GM12878 (cell line): ENCODE data around the gene KITLG. TPM values are rescaled to one million over a fixed set of nuclear protein-coding genes. Genes with fewer than 3 reads are reported as not detected.

Experiments used
- ATAC-seq: fragments of 200-7000 bp; cut with Tn5 transposase; 3 replicates; pipeline ENCODE4 v1.9.1; 2020; ENCODE audit warnings: mild to moderate bottlenecking, moderate library complexity
- BruUV-seq: library from RNA; stranded (reverse); fragments of 400-500 nt; replicated peaks from 2 replicates; lab custom pipeline; 2021; lab: Mats Ljungman, UMichigan
- CTCF ChIA-PET: fragments of 300-600 bp; sonication (Branson Sonifier 250); formaldehyde crosslinking; extraction: SDS; loops from one replicate; lab custom pipeline; 2021; ENCODE audit warnings: inconsistent platforms; lab: Yijun Ruan, JAX
- POLR2A ChIA-PET: fragments of 350-600 bp; formaldehyde crosslinking; extraction: SDS; loops from one replicate; lab custom pipeline; 2021; ENCODE audit warnings: inconsistent platforms; lab: Charles Lee
- RAD21 ChIA-PET: fragments of 300-600 bp; sonication (Branson Sonifier 250); formaldehyde crosslinking; loops from one replicate; lab custom pipeline; 2023; ENCODE audit warnings: antibody characterized with exemption; ENCODE audit not compliant: unreplicated experiment; lab: Charles Lee
- SMC1A ChIA-PET: fragments of 300-600 bp; sonication (Branson Sonifier 250); formaldehyde crosslinking; loops from one replicate; lab custom pipeline; 2023; ENCODE audit not compliant: unreplicated experiment, uncharacterized antibody; lab: Charles Lee
- DNase-seq: peaks from one replicate; pipeline ENCODE4 v3.0.0-alpha.2; 2011; ENCODE audit warnings: low read depth, low spot score
- FAIRE-seq: peaks from 3 replicates; lab custom pipeline; 2011; peaks lifted over from hg19 to GRCh38; lab: Jason Lieb, UNC
- H2AFZ ChIP-seq: 2 replicates; pipeline ENCODE4 v1.6.0; 2011; ENCODE audit warnings: low read depth, low read length, control low read depth; ENCODE audit not compliant: control insufficient read depth
- H3K27ac ChIP-seq: 2 replicates; pipeline ENCODE4 v1.5.1; 2011; ENCODE audit warnings: control low read depth; ENCODE audit not compliant: control insufficient read depth, insufficient read depth
- H3K27me3 ChIP-seq, 2 experiments: replicated peaks in 1 of 2; 2 replicates each; pipeline versions ENCODE4 v1.6.0 to v1.6.1; 2011; ENCODE audit warnings: low read length in 1 of 2; ENCODE audit not compliant: control insufficient read depth in 2 of 2, insufficient read depth in 2 of 2
- H3K36me3 ChIP-seq, 2 experiments: 2 replicates each; pipeline ENCODE4 v1.5.1; 2011; ENCODE audit warnings: low read length in 1 of 2; ENCODE audit not compliant: control insufficient read depth in 2 of 2, insufficient read depth in 2 of 2
- H3K4me1 ChIP-seq: 2 replicates; pipeline ENCODE4 v1.6.1; 2011; ENCODE audit warnings: mild to moderate bottlenecking, low read length, moderate library complexity, mixed read lengths; ENCODE audit not compliant: control insufficient read depth, insufficient read depth
- H3K4me2 ChIP-seq: 2 replicates; pipeline ENCODE4 v1.6.0; 2011; ENCODE audit warnings: control low read depth; ENCODE audit not compliant: control insufficient read depth, insufficient read depth
- H3K4me3 ChIP-seq: fragments of 200-600 bp; sonication (generic); 2 replicates; pipeline ENCODE4 v1.5.1; 2016
- H3K79me2 ChIP-seq: 2 replicates; pipeline ENCODE4 v1.6.0; 2011; ENCODE audit warnings: low read length; ENCODE audit not compliant: control insufficient read depth, insufficient read depth
- H3K9ac ChIP-seq: 2 replicates; pipeline ENCODE4 v1.8.0; 2011; ENCODE audit warnings: low read length, control low read depth, mixed read lengths; ENCODE audit not compliant: control insufficient read depth, insufficient read depth
- H3K9me3 ChIP-seq: replicated peaks from 3 replicates; pipeline ENCODE4 v1.5.1; 2011; ENCODE audit warnings: mild to moderate bottlenecking, low read length; ENCODE audit not compliant: control insufficient read depth, insufficient read depth
- H4K20me1 ChIP-seq: 2 replicates; pipeline ENCODE4 v1.6.0; 2011; ENCODE audit not compliant: control insufficient read depth, insufficient read depth
- BCL11A ChIP-seq: IDR thresholded peaks from 2 replicates; pipeline ENCODE4 v1.6.1; 2011; ENCODE audit warnings: low read depth, low read length
- CEBPB ChIP-seq, 2 experiments: fragments of 150-350 bp in 1 of 2; IDR thresholded peaks; 2 replicates each; pipeline ENCODE4 v1.6.1; 2012 to 2014; ENCODE audit warnings: low read depth in 2 of 2, low read length in 2 of 2, borderline replicate concordance in 1 of 2, inconsistent platforms in 1 of 2
- IRF3 ChIP-seq: fragments of 450-650 bp; IDR thresholded peaks from 2 replicates; pipeline ENCODE4 v1.6.1; 2014; ENCODE audit warnings: mild to moderate bottlenecking
- NR2F1 ChIP-seq: fragments of 450-650 bp; conservative IDR thresholded peaks from 2 replicates; pipeline ENCODE4 v1.6.1; 2017; ENCODE audit warnings: mild to moderate bottlenecking
- RFX5 ChIP-seq: IDR thresholded peaks from 2 replicates; pipeline ENCODE4 v1.6.1; 2011; ENCODE audit warnings: low read depth, low read length, improper control_type of control experiment
- WGBS: methylation state at CpG from one replicate; pipeline ENCODE4 v1.1.6; 2016; ENCODE audit warnings: low lambda C conversion rate; ENCODE audit not compliant: insufficient replicate concordance, insufficient coverage; ENCODE audit errors: missing lambda C conversion rate; 5-methylcytosine and 5-hydroxymethylcytosine counted together
- in situ Hi-C: fragments of 300-500 bp; cut with MboI; formaldehyde crosslinking; loops from 9 replicates; pipeline ENCODE4 v1.14.3; 2018; ENCODE audit warnings: mixed read lengths
- intact Hi-C: fragments of 100-400 bp; cut with micrococcal nuclease; formaldehyde crosslinking; loops from one replicate; pipeline ENCODE4 v1.14.2; 2022; ENCODE audit not compliant: unreplicated experiment
- polyA plus RNA-seq, 11 experiments: library from polyadenylated mRNA; depleted of rRNA in 4 of 11; unstranded in 6 of 11; stranded (reverse) in 5 of 11; fragments of >200 nt; fragmentation: Nextera tagmentation in 4 of 11; fragmentation: Illumina TruSeq in 1 of 11; extraction: Ambion mirVana in 4 of 11; extraction: Trizol in 1 of 11; gene quantifications; 1 replicate in 1 of 11; 2 replicates in 10 of 11; pipeline versions ENCODE4 v1.2.1 to v1.2.3, GENCODE V29; 2011 to 2016; ENCODE audit warnings: inconsistent platforms in 2 of 11, missing spikeins in 2 of 11, low read depth in 1 of 11
- total RNA-seq, 4 experiments: library from RNA; depleted of rRNA in 3 of 4; stranded (reverse); fragments of >200 nt in 3 of 4; fragmentation: Illumina TruSeq in 1 of 4; extraction: Trizol in 1 of 4; gene quantifications; 2 replicates each; pipeline versions ENCODE4 v1.2.1 to v1.2.3, GENCODE V29; 2013 to 2021

The KITLG gene
- total and polyA plus RNA-seq, 10 of the 15 experiments (the other 5 are each of a cell fraction or from before 2014, with no cell fraction given), result 0.02 to 0.51 (median 0.09) TPM; not detected in 1

DNA sequence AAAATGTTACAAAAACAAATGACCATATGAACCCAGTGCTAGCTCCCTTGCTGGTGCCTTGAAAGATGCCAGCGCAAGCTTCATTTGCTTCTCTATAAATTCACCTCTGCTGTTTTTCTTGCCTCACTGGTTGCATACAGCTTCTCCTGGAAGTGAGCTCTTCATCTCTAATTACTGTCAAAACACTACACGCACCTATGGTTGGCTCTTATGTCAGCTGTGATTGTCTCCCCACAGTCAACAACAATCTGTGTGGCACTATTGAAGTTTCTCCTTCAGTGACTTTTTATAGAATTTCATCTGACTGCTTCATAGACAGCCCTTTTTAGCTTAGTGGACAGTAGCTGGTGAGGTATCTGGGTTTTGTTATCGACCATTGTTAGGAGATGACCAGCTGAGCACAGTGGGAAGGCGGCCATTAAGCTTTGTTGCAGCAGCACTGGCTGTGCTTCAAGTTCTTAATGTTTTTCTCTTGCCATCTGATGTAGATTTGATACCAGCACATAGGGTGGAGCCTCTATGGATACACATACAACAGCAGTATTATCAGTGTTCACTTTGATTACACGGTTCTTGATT is 131.8 kb downstream of the KITLG start:
- CTCF ChIA-PET, result interaction anchor here (0.8 to 1.2 kb wide), 2 partner anchors 55 to 61 kb away, joined by 3 to 4 read pairs; no protein-coding TSS in a partner anchor

More for the DNA sequence above, 131.8 kb downstream of the KITLG start:
- in situ Hi-C loops (no loop called here), intact Hi-C loops (no loop called here)
- Histone ChIP-seq H3K4me2 (no peak overlapping the region), H2AFZ (no peak overlapping the region), H3K9ac (no peak overlapping the region), H3K79me2 (no peaks in the 10 kb centered on the region), H3K9me3 (no peaks in the 10 kb centered on the region), H3K4me1 (no peaks in the 10 kb centered on the region), H3K27ac (no peak overlapping the region), H3K27me3 (no peaks in the 10 kb centered on the region), H3K4me3 (no peak overlapping the region), H3K36me3 (no peaks in the 10 kb centered on the region), H4K20me1 (no peaks in the 10 kb centered on the region)
- ChIA-PET SMC1A (interaction anchor here (0.8 to 1.3 kb wide), 2 partner anchors 9 to 51 kb away, joined by 3 read pairs; no protein-coding TSS in a partner anchor), RAD21 (no interaction called here), POLR2A (no interaction called here)
- DNase-seq (no peak), FAIRE-seq (no peak), ATAC-seq (no peak; the same call in 2 of the 3 replicates)
- TF ChIP-seq IRF3 (no peak), RFX5 (no peak), BCL11A (no peak), CEBPB (IDR thresholded peaks at IDR 0.05; ENCODE audit: borderline replicate concordance in 1 of 2, low read depth in 2 of 2, low read length in 2 of 2) (no peak), NR2F1 (no peak)
- WGBS, result 37% methylated on average over 5 of the region's 5 CpGs
- BruUV-seq, result no TSS peak
